SK-N-SH treated with all-trans-retinoic acid at 6 μM for 48 hours (cell line): ENCODE measurements around the gene CYP3A7.

Experiments used
- ATAC-seq: fragments of 200-7000 bp; cut with Tn5 transposase; 3 replicates; pipeline ENCODE4 v1.9.1; 2020; ENCODE audit warnings: mild to moderate bottlenecking, moderate library complexity
- ARNTL ChIP-seq: fragments of 450-650 bp; formaldehyde crosslinking; IDR thresholded peaks from 2 replicates; pipeline ENCODE4 v1.5.0; 2020; ENCODE audit warnings: low read depth, mild to moderate bottlenecking, moderate library complexity, borderline replicate concordance
- BACH2 ChIP-seq: fragments of 250-450 bp; sonication (Bioruptor Pico); IDR thresholded peaks from 2 replicates; pipeline ENCODE4 v1.9.0; 2021; ENCODE audit warnings: mild to moderate bottlenecking, borderline replicate concordance
- CSDC2 ChIP-seq: fragments of 250-450 bp; sonication (Bioruptor Pico); IDR thresholded peaks from 2 replicates; pipeline ENCODE4 v1.5.0; 2020; ENCODE audit warnings: mild to moderate bottlenecking, moderate library complexity
- ESRRG ChIP-seq: fragments of 250-450 bp; sonication (Bioruptor Pico); IDR thresholded peaks from 2 replicates; pipeline ENCODE4 v1.6.1; 2021; ENCODE audit warnings: mild to moderate bottlenecking
- GLIS3 ChIP-seq: fragments of 250-450 bp; sonication (Bioruptor Pico); IDR thresholded peaks from 2 replicates; pipeline ENCODE4 v1.5.0; 2020; ENCODE audit warnings: mild to moderate bottlenecking, moderate library complexity
- ISL1 ChIP-seq: fragments of 250-450 bp; sonication (Bioruptor Pico); IDR thresholded peaks from 2 replicates; pipeline ENCODE4 v2.1.2; 2022; ENCODE audit warnings: mild to moderate bottlenecking, moderate library complexity
- OSR1 ChIP-seq: fragments of 250-450 bp; sonication (Bioruptor Pico); IDR thresholded peaks from 2 replicates; pipeline ENCODE4 v1.8.0; 2022; ENCODE audit warnings: moderate library complexity, mild to moderate bottlenecking, inconsistent platforms
- PPARA ChIP-seq: fragments of 250-450 bp; sonication (Bioruptor Pico); IDR thresholded peaks from 2 replicates; pipeline ENCODE4 v1.5.0; 2020; ENCODE audit warnings: mild to moderate bottlenecking, borderline replicate concordance
- RARB ChIP-seq: fragments of 250-450 bp; sonication (Bioruptor Pico); IDR thresholded peaks from 2 replicates; pipeline ENCODE4 v1.8.0; 2021; ENCODE audit warnings: mild to moderate bottlenecking, moderate library complexity
- SNAI2 ChIP-seq: fragments of 250-450 bp; sonication (Bioruptor Pico); IDR thresholded peaks from 2 replicates; pipeline ENCODE4 v1.5.0; 2020; ENCODE audit warnings: mild to moderate bottlenecking, moderate library complexity
- TCF4 ChIP-seq: fragments of 250-450 bp; sonication (Bioruptor Pico); IDR thresholded peaks from 2 replicates; pipeline ENCODE4 v1.8.0; 2021; ENCODE audit warnings: mild to moderate bottlenecking, moderate library complexity, borderline replicate concordance
- TOX ChIP-seq: fragments of 250-450 bp; sonication (Bioruptor Pico); IDR thresholded peaks from 2 replicates; pipeline ENCODE4 v1.8.0; 2021; ENCODE audit warnings: mild to moderate bottlenecking, moderate library complexity, borderline replicate concordance
- ZC3H10 ChIP-seq: fragments of 250-450 bp; sonication (Bioruptor Pico); IDR thresholded peaks from 2 replicates; pipeline ENCODE4 v1.5.1; 2021; ENCODE audit warnings: mild to moderate bottlenecking, moderate library complexity
- ZFP3 ChIP-seq: fragments of 250-450 bp; sonication (Bioruptor Pico); IDR thresholded peaks from 2 replicates; pipeline ENCODE4 v1.5.0; 2020; ENCODE audit warnings: mild to moderate bottlenecking, moderate library complexity
- ZFP30 ChIP-seq: fragments of 450-650 bp; formaldehyde crosslinking; IDR thresholded peaks from 2 replicates; pipeline ENCODE4 v1.5.0; 2022; ENCODE audit warnings: mild to moderate bottlenecking, moderate library complexity
- ZNF565 ChIP-seq: fragments of 450-650 bp; formaldehyde crosslinking; conservative IDR thresholded peaks from 2 replicates; pipeline ENCODE4 v1.5.0; 2020; ENCODE audit warnings: low read depth, mild to moderate bottlenecking, moderate library complexity
- ZNF70 ChIP-seq: fragments of 450-650 bp; formaldehyde crosslinking; IDR thresholded peaks from 2 replicates; pipeline ENCODE4 v1.5.0; 2020; ENCODE audit warnings: mild to moderate bottlenecking, moderate library complexity
- ZNF8 ChIP-seq: fragments of 450-650 bp; formaldehyde crosslinking; IDR thresholded peaks from 2 replicates; pipeline ENCODE4 v1.5.0; 2020; ENCODE audit warnings: mild to moderate bottlenecking, moderate library complexity
- TF ChIP-seq, protein P1 (sequence below): fragments of 250-450 bp; sonication (Bioruptor Pico); IDR thresholded peaks from 2 replicates; pipeline ENCODE4 v1.5.1; 2020; ENCODE audit warnings: low read depth, mild to moderate bottlenecking, moderate library complexity
- TF ChIP-seq, protein P2 (sequence below): fragments of 250-450 bp; sonication (Bioruptor Pico); IDR thresholded peaks from 2 replicates; pipeline ENCODE4 v1.8.0; 2020; ENCODE audit warnings: mild to moderate bottlenecking, moderate library complexity, borderline replicate concordance
- TF ChIP-seq, protein P3 (sequence below): fragments of 250-450 bp; sonication (Bioruptor Pico); IDR thresholded peaks from 2 replicates; pipeline ENCODE4 v1.5.0; 2020; ENCODE audit warnings: mild to moderate bottlenecking, moderate library complexity
- TF ChIP-seq, protein P4 (sequence below): fragments of 250-450 bp; sonication (Bioruptor Pico); IDR thresholded peaks from 2 replicates; pipeline ENCODE4 v1.5.1; 2021; ENCODE audit warnings: mild to moderate bottlenecking, moderate library complexity
- TF ChIP-seq, protein P5 (sequence below): fragments of 250-450 bp; sonication (Bioruptor Pico); IDR thresholded peaks from 2 replicates; pipeline ENCODE4 v1.8.0; 2021; ENCODE audit warnings: low read depth, mild to moderate bottlenecking, moderate library complexity, borderline replicate concordance

Gene CYP3A7

DNA sequence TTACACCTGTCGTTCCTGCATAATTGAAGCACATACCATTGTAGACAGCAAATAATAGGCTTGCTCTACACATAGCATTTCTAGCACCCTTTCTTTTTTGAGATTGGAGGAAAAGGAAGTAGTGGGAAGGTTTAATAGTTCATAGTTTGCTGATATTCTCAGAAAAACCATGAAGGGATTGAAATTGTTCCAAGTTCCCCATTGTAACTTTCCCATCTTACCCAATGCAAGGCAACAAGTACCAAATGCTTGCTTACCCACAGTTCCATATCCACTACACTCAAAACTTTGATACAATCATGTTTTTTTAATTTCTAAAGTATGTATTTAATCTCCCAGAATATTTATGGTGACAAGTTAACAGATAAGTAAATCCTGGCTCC is 69.0 kb downstream of the CYP3A7 start:
- TF ChIP-seq, protein P1, sequence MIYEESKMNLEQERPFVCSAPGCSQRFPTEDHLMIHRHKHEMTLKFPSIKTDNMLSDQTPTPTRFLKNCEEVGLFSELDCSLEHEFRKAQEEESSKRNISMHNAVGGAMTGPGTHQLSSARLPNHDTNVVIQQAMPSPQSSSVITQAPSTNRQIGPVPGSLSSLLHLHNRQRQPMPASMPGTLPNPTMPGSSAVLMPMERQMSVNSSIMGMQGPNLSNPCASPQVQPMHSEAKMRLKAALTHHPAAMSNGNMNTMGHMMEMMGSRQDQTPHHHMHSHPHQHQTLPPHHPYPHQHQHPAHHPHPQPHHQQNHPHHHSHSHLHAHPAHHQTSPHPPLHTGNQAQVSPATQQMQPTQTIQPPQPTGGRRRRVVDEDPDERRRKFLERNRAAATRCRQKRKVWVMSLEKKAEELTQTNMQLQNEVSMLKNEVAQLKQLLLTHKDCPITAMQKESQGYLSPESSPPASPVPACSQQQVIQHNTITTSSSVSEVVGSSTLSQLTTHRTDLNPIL (CRISPR knock-in tag): no peak
- TF ChIP-seq ZFP30 (CRISPR knock-in tag): no peak
- no peak for TF ChIP-seq ZNF70 (CRISPR knock-in tag)
- no peak for TF ChIP-seq ISL1 (CRISPR knock-in tag)
- TF ChIP-seq RARB (CRISPR knock-in tag): no peak
- TF ChIP-seq, protein P2, sequence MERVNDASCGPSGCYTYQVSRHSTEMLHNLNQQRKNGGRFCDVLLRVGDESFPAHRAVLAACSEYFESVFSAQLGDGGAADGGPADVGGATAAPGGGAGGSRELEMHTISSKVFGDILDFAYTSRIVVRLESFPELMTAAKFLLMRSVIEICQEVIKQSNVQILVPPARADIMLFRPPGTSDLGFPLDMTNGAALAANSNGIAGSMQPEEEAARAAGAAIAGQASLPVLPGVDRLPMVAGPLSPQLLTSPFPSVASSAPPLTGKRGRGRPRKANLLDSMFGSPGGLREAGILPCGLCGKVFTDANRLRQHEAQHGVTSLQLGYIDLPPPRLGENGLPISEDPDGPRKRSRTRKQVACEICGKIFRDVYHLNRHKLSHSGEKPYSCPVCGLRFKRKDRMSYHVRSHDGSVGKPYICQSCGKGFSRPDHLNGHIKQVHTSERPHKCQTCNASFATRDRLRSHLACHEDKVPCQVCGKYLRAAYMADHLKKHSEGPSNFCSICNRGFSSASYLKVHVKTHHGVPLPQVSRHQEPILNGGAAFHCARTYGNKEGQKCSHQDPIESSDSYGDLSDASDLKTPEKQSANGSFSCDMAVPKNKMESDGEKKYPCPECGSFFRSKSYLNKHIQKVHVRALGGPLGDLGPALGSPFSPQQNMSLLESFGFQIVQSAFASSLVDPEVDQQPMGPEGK (CRISPR knock-in tag): no peak
- TF ChIP-seq BACH2: no peak
- no peak for TF ChIP-seq PPARA (CRISPR knock-in tag)
- no peak for TF ChIP-seq ZNF565 (CRISPR knock-in tag)
- no peak for TF ChIP-seq CSDC2 (CRISPR knock-in tag)
- no peak for TF ChIP-seq ZFP3
- TF ChIP-seq, protein P3, sequence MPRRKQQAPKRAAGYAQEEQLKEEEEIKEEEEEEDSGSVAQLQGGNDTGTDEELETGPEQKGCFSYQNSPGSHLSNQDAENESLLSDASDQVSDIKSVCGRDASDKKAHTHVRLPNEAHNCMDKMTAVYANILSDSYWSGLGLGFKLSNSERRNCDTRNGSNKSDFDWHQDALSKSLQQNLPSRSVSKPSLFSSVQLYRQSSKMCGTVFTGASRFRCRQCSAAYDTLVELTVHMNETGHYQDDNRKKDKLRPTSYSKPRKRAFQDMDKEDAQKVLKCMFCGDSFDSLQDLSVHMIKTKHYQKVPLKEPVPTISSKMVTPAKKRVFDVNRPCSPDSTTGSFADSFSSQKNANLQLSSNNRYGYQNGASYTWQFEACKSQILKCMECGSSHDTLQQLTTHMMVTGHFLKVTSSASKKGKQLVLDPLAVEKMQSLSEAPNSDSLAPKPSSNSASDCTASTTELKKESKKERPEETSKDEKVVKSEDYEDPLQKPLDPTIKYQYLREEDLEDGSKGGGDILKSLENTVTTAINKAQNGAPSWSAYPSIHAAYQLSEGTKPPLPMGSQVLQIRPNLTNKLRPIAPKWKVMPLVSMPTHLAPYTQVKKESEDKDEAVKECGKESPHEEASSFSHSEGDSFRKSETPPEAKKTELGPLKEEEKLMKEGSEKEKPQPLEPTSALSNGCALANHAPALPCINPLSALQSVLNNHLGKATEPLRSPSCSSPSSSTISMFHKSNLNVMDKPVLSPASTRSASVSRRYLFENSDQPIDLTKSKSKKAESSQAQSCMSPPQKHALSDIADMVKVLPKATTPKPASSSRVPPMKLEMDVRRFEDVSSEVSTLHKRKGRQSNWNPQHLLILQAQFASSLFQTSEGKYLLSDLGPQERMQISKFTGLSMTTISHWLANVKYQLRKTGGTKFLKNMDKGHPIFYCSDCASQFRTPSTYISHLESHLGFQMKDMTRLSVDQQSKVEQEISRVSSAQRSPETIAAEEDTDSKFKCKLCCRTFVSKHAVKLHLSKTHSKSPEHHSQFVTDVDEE (CRISPR knock-in tag): no peak
- no peak for TF ChIP-seq TOX (CRISPR knock-in tag)
- no peak for TF ChIP-seq OSR1 (CRISPR knock-in tag)
- TF ChIP-seq, protein P4, sequence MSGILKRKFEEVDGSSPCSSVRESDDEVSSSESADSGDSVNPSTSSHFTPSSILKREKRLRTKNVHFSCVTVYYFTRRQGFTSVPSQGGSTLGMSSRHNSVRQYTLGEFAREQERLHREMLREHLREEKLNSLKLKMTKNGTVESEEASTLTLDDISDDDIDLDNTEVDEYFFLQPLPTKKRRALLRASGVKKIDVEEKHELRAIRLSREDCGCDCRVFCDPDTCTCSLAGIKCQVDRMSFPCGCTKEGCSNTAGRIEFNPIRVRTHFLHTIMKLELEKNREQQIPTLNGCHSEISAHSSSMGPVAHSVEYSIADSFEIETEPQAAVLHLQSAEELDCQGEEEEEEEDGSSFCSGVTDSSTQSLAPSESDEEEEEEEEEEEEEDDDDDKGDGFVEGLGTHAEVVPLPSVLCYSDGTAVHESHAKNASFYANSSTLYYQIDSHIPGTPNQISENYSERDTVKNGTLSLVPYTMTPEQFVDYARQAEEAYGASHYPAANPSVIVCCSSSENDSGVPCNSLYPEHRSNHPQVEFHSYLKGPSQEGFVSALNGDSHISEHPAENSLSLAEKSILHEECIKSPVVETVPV (CRISPR knock-in tag): no peak
- no peak for TF ChIP-seq TCF4 (CRISPR knock-in tag)
- TF ChIP-seq ARNTL (CRISPR knock-in tag): no peak
- no peak for TF ChIP-seq ZNF8 (CRISPR knock-in tag)
- TF ChIP-seq, all 23 proteins: peak for 0

DNA sequence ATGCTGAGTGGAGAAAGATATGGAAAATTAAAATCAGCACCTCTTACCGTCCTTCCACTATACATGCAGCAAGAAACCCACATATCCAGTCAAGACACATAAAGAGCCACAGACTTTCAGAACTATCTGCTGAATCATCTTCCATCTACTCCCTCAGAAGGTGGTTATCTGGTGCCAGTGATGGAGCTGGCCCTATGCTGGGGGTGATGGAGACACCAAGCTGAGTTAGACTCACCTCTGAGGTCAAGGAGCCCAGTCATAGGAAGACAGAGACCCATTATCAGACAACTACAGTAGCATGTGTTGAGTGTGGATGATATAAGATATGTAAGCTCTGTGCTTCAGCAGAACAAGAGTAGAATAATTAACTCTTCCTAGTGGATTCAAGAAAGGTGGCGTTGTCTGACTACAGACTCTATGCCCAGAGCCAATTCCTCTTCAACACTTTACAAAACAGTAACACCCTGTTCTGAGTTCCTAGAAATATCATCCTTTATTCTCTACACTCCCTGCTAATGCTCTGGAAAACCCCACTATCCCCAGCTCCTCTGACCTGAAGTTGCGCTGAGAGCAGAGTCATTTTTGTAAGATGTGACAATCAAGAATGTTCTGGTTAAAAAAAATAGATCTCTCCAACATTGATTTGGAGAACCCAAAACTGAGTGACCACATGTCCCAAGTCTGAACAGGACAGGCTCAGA is 69.5 kb downstream of the CYP3A7 start:
- TF ChIP-seq ZC3H10 (CRISPR knock-in tag) (no peak), GLIS3 (no peak), ZNF565 (CRISPR knock-in tag) (no peak), ZFP30 (CRISPR knock-in tag) (no peak), CSDC2 (CRISPR knock-in tag) (no peak), ZNF70 (CRISPR knock-in tag) (no peak), OSR1 (CRISPR knock-in tag) (no peak), RARB (CRISPR knock-in tag) (no peak), PPARA (CRISPR knock-in tag) (no peak), TCF4 (CRISPR knock-in tag) (no peak), TOX (CRISPR knock-in tag) (no peak), ESRRG (no peak), SNAI2 (no peak), ZFP3 (no peak), ARNTL (CRISPR knock-in tag) (no peak)
- TF ChIP-seq, protein P5, sequence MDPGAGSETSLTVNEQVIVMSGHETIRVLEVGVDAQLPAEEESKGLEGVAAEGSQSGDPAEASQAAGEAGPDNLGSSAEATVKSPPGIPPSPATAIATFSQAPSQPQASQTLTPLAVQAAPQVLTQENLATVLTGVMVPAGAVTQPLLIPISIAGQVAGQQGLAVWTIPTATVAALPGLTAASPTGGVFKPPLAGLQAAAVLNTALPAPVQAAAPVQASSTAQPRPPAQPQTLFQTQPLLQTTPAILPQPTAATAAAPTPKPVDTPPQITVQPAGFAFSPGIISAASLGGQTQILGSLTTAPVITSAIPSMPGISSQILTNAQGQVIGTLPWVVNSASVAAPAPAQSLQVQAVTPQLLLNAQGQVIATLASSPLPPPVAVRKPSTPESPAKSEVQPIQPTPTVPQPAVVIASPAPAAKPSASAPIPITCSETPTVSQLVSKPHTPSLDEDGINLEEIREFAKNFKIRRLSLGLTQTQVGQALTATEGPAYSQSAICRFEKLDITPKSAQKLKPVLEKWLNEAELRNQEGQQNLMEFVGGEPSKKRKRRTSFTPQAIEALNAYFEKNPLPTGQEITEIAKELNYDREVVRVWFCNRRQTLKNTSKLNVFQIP (CRISPR knock-in tag): no peak
- TF ChIP-seq, protein P4 (CRISPR knock-in tag): no peak
- TF ChIP-seq, protein P3 (CRISPR knock-in tag): no peak
- TF ChIP-seq, protein P1 (CRISPR knock-in tag): no peak
- no peak for ATAC-seq

More for the DNA sequence above, 69.0 kb downstream of the CYP3A7 start:
- no peak for ATAC-seq
